Sigmoid colon (tissue), 4 donors: ENCODE data around the gene MACIR.

Experiments
- POLR2AphosphoS5 ChIP-seq, 4 donors: sonication (generic); formaldehyde crosslinking; IDR thresholded peaks; one replicate each; pipeline ENCODE4 v1.6.1; 2017; ENCODE audit warnings: antibody characterized with exemption in 4 of 4
- TF ChIP-seq, protein P1 (sequence below), 4 experiments: fragments of 450-650 bp in 3 of 4; fragments of 200-600 bp in 1 of 4; IDR thresholded peaks; one replicate each; pipeline ENCODE4 v1.5.1; 2016 to 2019; ENCODE audit warnings: antibody characterized with exemption in 4 of 4, mild to moderate bottlenecking in 3 of 4, moderate library complexity in 2 of 4

DNA sequence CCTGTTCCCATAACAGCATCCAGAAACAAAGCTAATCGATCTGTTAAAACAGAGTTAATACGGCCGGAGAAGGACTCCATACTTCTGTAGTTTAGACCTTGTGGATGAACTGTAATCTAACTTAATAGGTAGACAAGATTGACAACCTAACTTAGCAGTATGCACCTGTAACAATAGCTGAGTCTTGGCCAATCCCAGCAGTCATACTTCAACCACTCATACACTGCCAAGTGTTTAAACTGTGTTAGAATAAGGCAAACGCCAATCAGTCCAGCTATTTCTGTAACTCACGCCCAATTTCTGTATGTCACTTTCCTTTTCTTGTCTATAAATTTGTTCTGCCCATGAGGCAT is 33.7 kb upstream of the MACIR start:
- no peak for TF ChIP-seq POLR2AphosphoS5 (IDR thresholded peaks at IDR 0.05)
- TF ChIP-seq, protein P1, sequence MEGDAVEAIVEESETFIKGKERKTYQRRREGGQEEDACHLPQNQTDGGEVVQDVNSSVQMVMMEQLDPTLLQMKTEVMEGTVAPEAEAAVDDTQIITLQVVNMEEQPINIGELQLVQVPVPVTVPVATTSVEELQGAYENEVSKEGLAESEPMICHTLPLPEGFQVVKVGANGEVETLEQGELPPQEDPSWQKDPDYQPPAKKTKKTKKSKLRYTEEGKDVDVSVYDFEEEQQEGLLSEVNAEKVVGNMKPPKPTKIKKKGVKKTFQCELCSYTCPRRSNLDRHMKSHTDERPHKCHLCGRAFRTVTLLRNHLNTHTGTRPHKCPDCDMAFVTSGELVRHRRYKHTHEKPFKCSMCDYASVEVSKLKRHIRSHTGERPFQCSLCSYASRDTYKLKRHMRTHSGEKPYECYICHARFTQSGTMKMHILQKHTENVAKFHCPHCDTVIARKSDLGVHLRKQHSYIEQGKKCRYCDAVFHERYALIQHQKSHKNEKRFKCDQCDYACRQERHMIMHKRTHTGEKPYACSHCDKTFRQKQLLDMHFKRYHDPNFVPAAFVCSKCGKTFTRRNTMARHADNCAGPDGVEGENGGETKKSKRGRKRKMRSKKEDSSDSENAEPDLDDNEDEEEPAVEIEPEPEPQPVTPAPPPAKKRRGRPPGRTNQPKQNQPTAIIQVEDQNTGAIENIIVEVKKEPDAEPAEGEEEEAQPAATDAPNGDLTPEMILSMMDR (IDR thresholded peaks at IDR 0.05), result no peak
